ENCODE measurements around the gene CIB4.

- TF ChIP-seq, protein P1, sequence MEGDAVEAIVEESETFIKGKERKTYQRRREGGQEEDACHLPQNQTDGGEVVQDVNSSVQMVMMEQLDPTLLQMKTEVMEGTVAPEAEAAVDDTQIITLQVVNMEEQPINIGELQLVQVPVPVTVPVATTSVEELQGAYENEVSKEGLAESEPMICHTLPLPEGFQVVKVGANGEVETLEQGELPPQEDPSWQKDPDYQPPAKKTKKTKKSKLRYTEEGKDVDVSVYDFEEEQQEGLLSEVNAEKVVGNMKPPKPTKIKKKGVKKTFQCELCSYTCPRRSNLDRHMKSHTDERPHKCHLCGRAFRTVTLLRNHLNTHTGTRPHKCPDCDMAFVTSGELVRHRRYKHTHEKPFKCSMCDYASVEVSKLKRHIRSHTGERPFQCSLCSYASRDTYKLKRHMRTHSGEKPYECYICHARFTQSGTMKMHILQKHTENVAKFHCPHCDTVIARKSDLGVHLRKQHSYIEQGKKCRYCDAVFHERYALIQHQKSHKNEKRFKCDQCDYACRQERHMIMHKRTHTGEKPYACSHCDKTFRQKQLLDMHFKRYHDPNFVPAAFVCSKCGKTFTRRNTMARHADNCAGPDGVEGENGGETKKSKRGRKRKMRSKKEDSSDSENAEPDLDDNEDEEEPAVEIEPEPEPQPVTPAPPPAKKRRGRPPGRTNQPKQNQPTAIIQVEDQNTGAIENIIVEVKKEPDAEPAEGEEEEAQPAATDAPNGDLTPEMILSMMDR (conservative IDR thresholded peaks at IDR 0.05) = no peak
- no peak for TF ChIP-seq EZH2 (IDR thresholded peaks at IDR 0.05; ENCODE audit: low read depth)
Measured at GRCh38 chr2:26561376-26561775, 79.8 kb downstream of the CIB4 start.

Measured in PC-9 (cell line).